GM20000 (cell line): Measurements from ENCODE around the gene CEP170.

Experiments used
- DNase-seq: peaks from one replicate; pipeline ENCODE4 v3.0.0; 2012; ENCODE audit warnings: low spot score
- CTCF ChIP-seq: IDR thresholded peaks from 2 replicates; pipeline ENCODE4 v1.5.1; 2012; ENCODE audit warnings: mild to moderate bottlenecking, control low read depth; ENCODE audit errors: extremely low read depth, missing control alignments

CEP170 gene

GRCh38 chr1:243234978-243235647 is 20.0 kb downstream of the CEP170 start:
- no peak for TF ChIP-seq CTCF
- DNase-seq = no peak

GRCh38 chr1:243233908-243234307 is 21.2 kb downstream of the CEP170 start:
- TF ChIP-seq CTCF = no peak
- DNase-seq = no peak

- DNase-seq = no peak
- no peak for TF ChIP-seq CTCF
Measured at GRCh38 chr1:243230914-243231313, 24.2 kb downstream of the CEP170 start.

- DNase-seq = no peak
- TF ChIP-seq CTCF = no peak
Measured at GRCh38 chr1:243229526-243229925, 25.6 kb downstream of the CEP170 start.

GRCh38 chr1:243227622-243228021 is 27.5 kb downstream of the CEP170 start:
- TF ChIP-seq CTCF = no peak
- DNase-seq = no peak

- no peak for TF ChIP-seq CTCF
- DNase-seq = no peak
Measured at GRCh38 chr1:243218059-243218458, 37.0 kb downstream of the CEP170 start.

GRCh38 chr1:243217349-243217748 is 37.7 kb downstream of the CEP170 start:
- DNase-seq = no peak
- TF ChIP-seq CTCF = no peak
